SK-N-SH treated with all-trans-retinoic acid at 6 μM for 48 hours (cell line): ENCODE results near the gene RASGRF2.

Experiments used
- CSDC2 ChIP-seq: fragments of 250-450 bp; sonication (Bioruptor Pico); IDR thresholded peaks from 2 replicates; pipeline ENCODE4 v1.5.0; 2020; ENCODE audit warnings: mild to moderate bottlenecking, moderate library complexity
- CSRNP3 ChIP-seq: fragments of 250-450 bp; sonication (Bioruptor Pico); IDR thresholded peaks from 2 replicates; pipeline ENCODE4 v1.5.1; 2021; ENCODE audit warnings: mild to moderate bottlenecking, moderate library complexity
- ESRRG ChIP-seq: fragments of 250-450 bp; sonication (Bioruptor Pico); IDR thresholded peaks from 2 replicates; pipeline ENCODE4 v1.6.1; 2021; ENCODE audit warnings: mild to moderate bottlenecking
- PATZ1 ChIP-seq: fragments of 250-450 bp; sonication (Bioruptor Pico); IDR thresholded peaks from 2 replicates; pipeline ENCODE4 v1.8.0; 2020; ENCODE audit warnings: mild to moderate bottlenecking, moderate library complexity, borderline replicate concordance
- POU6F1 ChIP-seq: fragments of 250-450 bp; sonication (Bioruptor Pico); IDR thresholded peaks from 2 replicates; pipeline ENCODE4 v1.8.0; 2021; ENCODE audit warnings: low read depth, mild to moderate bottlenecking, moderate library complexity, borderline replicate concordance
- RARB ChIP-seq: fragments of 250-450 bp; sonication (Bioruptor Pico); IDR thresholded peaks from 2 replicates; pipeline ENCODE4 v1.8.0; 2021; ENCODE audit warnings: mild to moderate bottlenecking, moderate library complexity
- SNAI2 ChIP-seq: fragments of 250-450 bp; sonication (Bioruptor Pico); IDR thresholded peaks from 2 replicates; pipeline ENCODE4 v1.5.0; 2020; ENCODE audit warnings: mild to moderate bottlenecking, moderate library complexity
- TCF4 ChIP-seq: fragments of 250-450 bp; sonication (Bioruptor Pico); IDR thresholded peaks from 2 replicates; pipeline ENCODE4 v1.8.0; 2021; ENCODE audit warnings: mild to moderate bottlenecking, moderate library complexity, borderline replicate concordance
- TOX ChIP-seq: fragments of 250-450 bp; sonication (Bioruptor Pico); IDR thresholded peaks from 2 replicates; pipeline ENCODE4 v1.8.0; 2021; ENCODE audit warnings: mild to moderate bottlenecking, moderate library complexity, borderline replicate concordance
- TSHZ2 ChIP-seq: fragments of 250-450 bp; sonication (Bioruptor Pico); IDR thresholded peaks from 2 replicates; pipeline ENCODE4 v1.5.0; 2020; ENCODE audit warnings: mild to moderate bottlenecking, moderate library complexity
- ZFP3 ChIP-seq: fragments of 250-450 bp; sonication (Bioruptor Pico); IDR thresholded peaks from 2 replicates; pipeline ENCODE4 v1.5.0; 2020; ENCODE audit warnings: mild to moderate bottlenecking, moderate library complexity
- ZFP30 ChIP-seq: fragments of 450-650 bp; formaldehyde crosslinking; IDR thresholded peaks from 2 replicates; pipeline ENCODE4 v1.5.0; 2022; ENCODE audit warnings: mild to moderate bottlenecking, moderate library complexity
- ZNF565 ChIP-seq: fragments of 450-650 bp; formaldehyde crosslinking; conservative IDR thresholded peaks from 2 replicates; pipeline ENCODE4 v1.5.0; 2020; ENCODE audit warnings: low read depth, mild to moderate bottlenecking, moderate library complexity
- ZNF70 ChIP-seq: fragments of 450-650 bp; formaldehyde crosslinking; IDR thresholded peaks from 2 replicates; pipeline ENCODE4 v1.5.0; 2020; ENCODE audit warnings: mild to moderate bottlenecking, moderate library complexity

- TF ChIP-seq CSRNP3 (CRISPR knock-in tag) (no peak), ZNF565 (no peak), TOX (no peak), RARB (no peak), ZFP30 (CRISPR knock-in tag) (no peak), CSDC2 (CRISPR knock-in tag) (no peak), PATZ1 (no peak), POU6F1 (CRISPR knock-in tag) (no peak), SNAI2 (CRISPR knock-in tag) (no peak), ZNF70 (CRISPR knock-in tag) (no peak), ESRRG (CRISPR knock-in tag) (no peak), TSHZ2 (CRISPR knock-in tag) (no peak), ZFP3 (CRISPR knock-in tag) (no peak), TCF4 (no peak)
These were observed 18.7 kb downstream of the RASGRF2 start for GRCh38 chr5:80978772-80979317.
